ENCODE data around the gene TTC16. TPM values are rescaled to one million over a fixed set of nuclear protein-coding genes. Genes with fewer than 3 reads are reported as not detected.

TTC16 gene
- total RNA-seq, 1 experiment from 2014 or later: not detected

DNA sequence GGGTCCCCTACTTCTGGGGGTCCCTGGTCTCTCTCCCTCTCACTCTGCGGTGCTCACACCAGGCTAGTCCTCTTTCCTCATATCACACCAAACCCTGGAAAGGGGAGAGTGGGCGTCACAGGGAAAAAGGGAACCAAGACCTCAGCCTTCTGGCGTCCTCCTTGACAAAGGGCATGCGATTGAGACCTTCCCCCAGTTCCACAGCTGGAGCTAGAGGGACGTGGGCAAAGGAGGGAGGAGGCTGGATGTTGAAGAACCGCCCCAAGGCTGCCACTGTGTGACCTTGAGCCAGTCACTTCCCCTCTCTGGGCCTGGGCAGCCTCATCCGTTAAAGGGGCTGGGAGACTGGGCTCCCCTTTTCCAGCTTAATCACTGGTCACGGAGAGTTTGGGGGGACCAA lies 37.7 kb downstream of the TTC16 start:
- H3K4ac ChIP-seq (ENCODE audit: low read depth, low read length): no peak overlapping the region
- no peaks in the 10 kb centered on the region for H4K20me1 ChIP-seq (ENCODE audit: control insufficient read depth, insufficient read depth, insufficient read length)
- TF ChIP-seq, protein P1, sequence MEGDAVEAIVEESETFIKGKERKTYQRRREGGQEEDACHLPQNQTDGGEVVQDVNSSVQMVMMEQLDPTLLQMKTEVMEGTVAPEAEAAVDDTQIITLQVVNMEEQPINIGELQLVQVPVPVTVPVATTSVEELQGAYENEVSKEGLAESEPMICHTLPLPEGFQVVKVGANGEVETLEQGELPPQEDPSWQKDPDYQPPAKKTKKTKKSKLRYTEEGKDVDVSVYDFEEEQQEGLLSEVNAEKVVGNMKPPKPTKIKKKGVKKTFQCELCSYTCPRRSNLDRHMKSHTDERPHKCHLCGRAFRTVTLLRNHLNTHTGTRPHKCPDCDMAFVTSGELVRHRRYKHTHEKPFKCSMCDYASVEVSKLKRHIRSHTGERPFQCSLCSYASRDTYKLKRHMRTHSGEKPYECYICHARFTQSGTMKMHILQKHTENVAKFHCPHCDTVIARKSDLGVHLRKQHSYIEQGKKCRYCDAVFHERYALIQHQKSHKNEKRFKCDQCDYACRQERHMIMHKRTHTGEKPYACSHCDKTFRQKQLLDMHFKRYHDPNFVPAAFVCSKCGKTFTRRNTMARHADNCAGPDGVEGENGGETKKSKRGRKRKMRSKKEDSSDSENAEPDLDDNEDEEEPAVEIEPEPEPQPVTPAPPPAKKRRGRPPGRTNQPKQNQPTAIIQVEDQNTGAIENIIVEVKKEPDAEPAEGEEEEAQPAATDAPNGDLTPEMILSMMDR (conservative IDR thresholded peaks at IDR 0.05): no peak
- no peak overlapping the region for H2BK5ac ChIP-seq (ENCODE audit: insufficient read length, low read length)
- no peak overlapping the region for H3K23ac ChIP-seq (ENCODE audit: insufficient read length, low read depth, low read length)
- no peak overlapping the region for H3K27ac ChIP-seq (ENCODE audit: insufficient read length, low read depth, low read length)
- peaks cover 3% of the 10 kb centered on the region; the same call in 1 of the 2 replicates for H3K4me1 ChIP-seq (ENCODE audit: insufficient read depth, low read length)
- H3K27me3 ChIP-seq (ENCODE audit: insufficient read depth, low read length): no peaks in the 10 kb centered on the region; the same call in 1 of the 2 replicates
- H2BK120ac ChIP-seq (ENCODE audit: low read depth, low read length, poor library complexity, severe bottlenecking): no peak overlapping the region
- no peaks in the 10 kb centered on the region for H3K79me2 ChIP-seq (ENCODE audit: insufficient read depth, low read length)
- no peak overlapping the region for H4K5ac ChIP-seq (ENCODE audit: insufficient read length, low read depth, low read length)
- H4K8ac ChIP-seq (replicated peaks; ENCODE audit: insufficient read length, low read depth, low read length): no peak overlapping the region
- no peak overlapping the region for H3K4me2 ChIP-seq (ENCODE audit: insufficient read depth, insufficient read length, low read length)
- H3K14ac ChIP-seq (ENCODE audit: insufficient read depth, low read length): no peak overlapping the region
- H2BK15ac ChIP-seq (ENCODE audit: low read depth, low read length): no peak overlapping the region
- H3K18ac ChIP-seq (ENCODE audit: insufficient read length, low read depth, low read length): no peak overlapping the region
- peaks cover 0 to 12% (median 0%) of the 10 kb centered on the region in 3 experiments; a peak in 2 of 7 replicates for H3K36me3 Mint-ChIP-seq (ENCODE audit: insufficient read depth in 1 of 3, low read depth in 3 of 3)
- H3K4me3 Mint-ChIP-seq: no peak overlapping the region; a peak in 1 of 5 replicates
- H2AFZ ChIP-seq (ENCODE audit: low read length): no peak overlapping the region
- H3K56ac ChIP-seq (ENCODE audit: insufficient read length, low read depth, low read length): no peak overlapping the region
- no peaks in the 10 kb centered on the region for H3K79me1 ChIP-seq (ENCODE audit: insufficient read depth, low read depth, low read length, poor library complexity, severe bottlenecking)
- no peak overlapping the region for H4K91ac ChIP-seq (ENCODE audit: insufficient read length, low read depth, low read length)
- no peak overlapping the region for H2BK12ac ChIP-seq (ENCODE audit: insufficient read length, low read depth, low read length)
- H3K27me3 Mint-ChIP-seq (ENCODE audit: low read depth): peaks cover 50% of the 10 kb centered on the region
- H3K9ac ChIP-seq (ENCODE audit: extremely low read depth, insufficient read length, low read length): no peak overlapping the region
- peaks cover 3 to 6% of the 10 kb centered on the region in 2 experiments; a peak in 2 of 4 replicates for H3K4me1 Mint-ChIP-seq
- no peaks in the 10 kb centered on the region for H3K9me3 ChIP-seq (ENCODE audit: control insufficient read depth, low read depth, low read length)
- no peak overlapping the region for H2BK20ac ChIP-seq (ENCODE audit: low read depth, low read length, poor library complexity, severe bottlenecking)
- DNase-seq: no peak
- H2AK5ac ChIP-seq (ENCODE audit: insufficient read length, low read length): no peak overlapping the region
- H3T11ph ChIP-seq (ENCODE audit: low read length): no peak overlapping the region
- WGBS (ENCODE audit: extremely low coverage, insufficient read length, low lambda C conversion rate): no CpG with 5 or more reads among the region's 8 CpGs
- peaks cover 6% of the 10 kb centered on the region for H3K23me2 ChIP-seq (ENCODE audit: insufficient read length, low read depth, low read length, poor library complexity, severe bottlenecking)
- no peaks in the 10 kb centered on the region for H3K9me3 Mint-ChIP-seq
- H3K27ac Mint-ChIP-seq: no peak overlapping the region
